GM18907 (cell line): Measurements from ENCODE around the gene ADAM33.

Source experiments
- ATAC-seq: cut with Tn5 transposase; IDR thresholded peaks from one replicate; pipeline ENCODE4 v1.9.1; 2021; ENCODE audit warnings: mild to moderate bottlenecking, moderate library complexity; ENCODE audit not compliant: unreplicated experiment

ADAM33 gene

GRCh38 chr20:3681931-3682781, at the start of gene ADAM33:
TSS of gene ADAM33 (minus strand) at chr20:3682010. CDS start at chr20:3682004, 6 bp downstream.
- ATAC-seq = no peak

GRCh38 chr20:3730803-3731672, 49.2 kb upstream of the ADAM33 start:
- ATAC-seq = no peak

- no peak for ATAC-seq
Measured at GRCh38 chr20:3729811-3730540, 48.2 kb upstream of the ADAM33 start.

- no peak for ATAC-seq
Measured at GRCh38 chr20:3729378-3729777, 47.6 kb upstream of the ADAM33 start.

- ATAC-seq = no peak
Measured at GRCh38 chr20:3728876-3729275, 47.1 kb upstream of the ADAM33 start.

GRCh38 chr20:3728354-3728753, 46.5 kb upstream of the ADAM33 start:
- no peak for ATAC-seq

- no peak for ATAC-seq
Measured at GRCh38 chr20:3727401-3728021, 45.7 kb upstream of the ADAM33 start.

- no peak for ATAC-seq
Measured at GRCh38 chr20:3724356-3724755, 42.5 kb upstream of the ADAM33 start.

GRCh38 chr20:3723284-3723683, 41.5 kb upstream of the ADAM33 start:
- no peak for ATAC-seq

- ATAC-seq = no peak
Measured at GRCh38 chr20:3721912-3722311, 40.1 kb upstream of the ADAM33 start.

- no peak for ATAC-seq
Measured at GRCh38 chr20:3720626-3721025, 38.8 kb upstream of the ADAM33 start.

- ATAC-seq = no peak
Measured at GRCh38 chr20:3720068-3720467, 38.3 kb upstream of the ADAM33 start.

- ATAC-seq = no peak
Measured at GRCh38 chr20:3719046-3719445, 37.2 kb upstream of the ADAM33 start.

GRCh38 chr20:3716195-3716834, 34.5 kb upstream of the ADAM33 start:
- ATAC-seq = no peak

- no peak for ATAC-seq
Measured at GRCh38 chr20:3714092-3714491, 32.3 kb upstream of the ADAM33 start.

- ATAC-seq = no peak
Measured at GRCh38 chr20:3712279-3712873, 30.6 kb upstream of the ADAM33 start, which contains the start of gene SIGLEC1. TSS of gene SIGLEC1 (minus strand) at chr20:3712600. CDS start at chr20:3707128, 5,472 bp downstream.

- no peak for ATAC-seq
Measured at GRCh38 chr20:3711484-3711941, 29.7 kb upstream of the ADAM33 start.

- ATAC-seq = no peak
Measured at GRCh38 chr20:3710703-3711483, 29.1 kb upstream of the ADAM33 start.

GRCh38 chr20:3710011-3710466, 28.2 kb upstream of the ADAM33 start:
- no peak for ATAC-seq
